Skeletal muscle satellite cell (primary cell): ENCODE data around the gene PRKAG3.
"Not testable (repeated sequence)": the region's sequence is repeated elsewhere in the genome, so short reads cannot be mapped to it uniquely, and the experiment has no call there.

Experiments
- H3K27me3 ChIP-seq: 2 replicates; pipeline ENCODE4 v1.7.0; 2013; ENCODE audit warnings: low read length; ENCODE audit not compliant: control insufficient read depth, insufficient read depth
- H3K36me3 ChIP-seq: 2 replicates; pipeline ENCODE4 v1.7.0; 2013; ENCODE audit warnings: mild to moderate bottlenecking, control low read depth, low read length; ENCODE audit not compliant: insufficient read depth
- H3K4me1 ChIP-seq: 2 replicates; pipeline ENCODE4 v1.7.0; 2013; ENCODE audit warnings: low read length; ENCODE audit not compliant: control insufficient read depth, insufficient read depth
- H3K4me2 ChIP-seq: 2 replicates; pipeline ENCODE4 v1.7.0; 2013; ENCODE audit warnings: mild to moderate bottlenecking, low read length
- H3K4me3 ChIP-seq: 2 replicates; pipeline ENCODE4 v1.7.0; 2013; ENCODE audit warnings: low read length
- H3K9ac ChIP-seq: 2 replicates; pipeline ENCODE4 v1.7.0; 2013; ENCODE audit warnings: mild to moderate bottlenecking, low read depth, low read length, moderate library complexity
- H3K9me3 ChIP-seq: replicated peaks from 2 replicates; pipeline ENCODE4 v1.7.0; 2013; ENCODE audit warnings: mild to moderate bottlenecking, control low read depth, low read length

PRKAG3 gene

GRCh38 chr2:218853766-218854165, 22.2 kb upstream of the PRKAG3 start:
- no peaks in the 10 kb centered on the region for H3K36me3 ChIP-seq
- H3K4me3 ChIP-seq = no peak overlapping the region
- H3K4me2 ChIP-seq = no peak overlapping the region
- peaks cover 5% of the 10 kb centered on the region for H3K4me1 ChIP-seq
- H3K27me3 ChIP-seq = peaks cover 59% of the 10 kb centered on the region
- H3K9ac ChIP-seq = no peak overlapping the region
- no peaks in the 10 kb centered on the region for H3K9me3 ChIP-seq

- Histone ChIP-seq H3K4me1 (peaks cover 5% of the 10 kb centered on the region), H3K9me3 (no peaks in the 10 kb centered on the region), H3K4me2 (no peak overlapping the region), H3K27me3 (peaks cover 53% of the 10 kb centered on the region), H3K36me3 (no peaks in the 10 kb centered on the region), H3K4me3 (no peak overlapping the region), H3K9ac (no peak overlapping the region)
Observed at GRCh38 chr2:218852911-218853667, 21.5 kb upstream of the PRKAG3 start.

GRCh38 chr2:218851286-218851685, 19.7 kb upstream of the PRKAG3 start:
- H3K27me3 ChIP-seq = peaks cover 37% of the 10 kb centered on the region

GRCh38 chr2:218850796-218851195, 19.2 kb upstream of the PRKAG3 start:
- Histone ChIP-seq H3K4me3 (no peak overlapping the region), H3K9ac (no peak overlapping the region), H3K4me1 (peaks cover 5% of the 10 kb centered on the region), H3K4me2 (no peak overlapping the region), H3K9me3 (no peaks in the 10 kb centered on the region), H3K27me3 (peaks cover 33% of the 10 kb centered on the region), H3K36me3 (no peaks in the 10 kb centered on the region)

More at GRCh38 chr2:218851286-218851685, 19.7 kb upstream of the PRKAG3 start:
- Histone ChIP-seq H3K36me3 (no peaks in the 10 kb centered on the region), H3K4me2 (no peak overlapping the region), H3K4me1 (peaks cover 5% of the 10 kb centered on the region), H3K4me3 (no peak overlapping the region), H3K9me3 (no peaks in the 10 kb centered on the region), H3K9ac (no peak overlapping the region)

- H3K4me2 ChIP-seq = no peak overlapping the region
- H3K4me3 ChIP-seq = no peak overlapping the region
- H3K9ac ChIP-seq = no peak overlapping the region
- H3K9me3 ChIP-seq = no peaks in the 10 kb centered on the region
- H3K36me3 ChIP-seq = no peaks in the 10 kb centered on the region
- peaks cover 5% of the 10 kb centered on the region for H3K4me1 ChIP-seq
- H3K27me3 ChIP-seq = peaks cover 22% of the 10 kb centered on the region
Observed at GRCh38 chr2:218849721-218850120, 18.1 kb upstream of the PRKAG3 start.

- not testable (repeated sequence) for H3K4me1 ChIP-seq, H3K36me3 ChIP-seq, H3K4me2 ChIP-seq, H3K9ac ChIP-seq, H3K9me3 ChIP-seq, H3K27me3 ChIP-seq, H3K4me3 ChIP-seq
Observed at GRCh38 chr2:218846963-218847362, 15.4 kb upstream of the PRKAG3 start.

GRCh38 chr2:218844334-218844733, 12.7 kb upstream of the PRKAG3 start:
- not testable (repeated sequence) for H3K4me2 ChIP-seq, H3K36me3 ChIP-seq, H3K9ac ChIP-seq, H3K9me3 ChIP-seq, H3K4me3 ChIP-seq, H3K27me3 ChIP-seq, H3K4me1 ChIP-seq

- H3K9me3 ChIP-seq = no peaks in the 10 kb centered on the region
- H3K4me3 ChIP-seq = no peak overlapping the region
Observed at GRCh38 chr2:218839888-218840287, 8.3 kb upstream of the PRKAG3 start.

GRCh38 chr2:218839430-218839829, 7.8 kb upstream of the PRKAG3 start:
- no peak overlapping the region for H3K4me3 ChIP-seq
- peaks cover 11% of the 10 kb centered on the region for H3K4me1 ChIP-seq
- no peaks in the 10 kb centered on the region for H3K9me3 ChIP-seq

More at GRCh38 chr2:218839888-218840287, 8.3 kb upstream of the PRKAG3 start:
- Histone ChIP-seq H3K36me3 (no peaks in the 10 kb centered on the region), H3K4me1 (peaks cover 11% of the 10 kb centered on the region), H3K9ac (no peak overlapping the region), H3K4me2 (no peak overlapping the region), H3K27me3 (peaks cover 5% of the 10 kb centered on the region)

GRCh38 chr2:218837495-218837894, 5.9 kb upstream of the PRKAG3 start:
- H3K27me3 ChIP-seq = peaks cover 18% of the 10 kb centered on the region
- peaks cover 21% of the 10 kb centered on the region for H3K4me1 ChIP-seq
- no peak overlapping the region for H3K4me3 ChIP-seq
- no peak overlapping the region for H3K4me2 ChIP-seq
- H3K36me3 ChIP-seq = no peaks in the 10 kb centered on the region
- no peak overlapping the region for H3K9ac ChIP-seq
- H3K9me3 ChIP-seq = no peaks in the 10 kb centered on the region

More at GRCh38 chr2:218839430-218839829, 7.8 kb upstream of the PRKAG3 start:
- H3K36me3 ChIP-seq = no peaks in the 10 kb centered on the region
- H3K4me2 ChIP-seq = no peak overlapping the region
- H3K27me3 ChIP-seq = peaks cover 5% of the 10 kb centered on the region
- H3K9ac ChIP-seq = no peak overlapping the region

GRCh38 chr2:218834685-218835084, 3.1 kb upstream of the PRKAG3 start:
- no peaks in the 10 kb centered on the region for H3K36me3 ChIP-seq
- no peak overlapping the region for H3K4me2 ChIP-seq
- H3K9me3 ChIP-seq = no peaks in the 10 kb centered on the region
- H3K4me1 ChIP-seq = peaks cover 44% of the 10 kb centered on the region
- peaks cover 36% of the 10 kb centered on the region for H3K27me3 ChIP-seq
- H3K9ac ChIP-seq = no peak overlapping the region
- no peak overlapping the region for H3K4me3 ChIP-seq

- Histone ChIP-seq H3K4me3 (no peak overlapping the region), H3K9ac (peak overlapping the region; percentile 37), H3K9me3 (no peaks in the 10 kb centered on the region), H3K27me3 (peaks cover 33% of the 10 kb centered on the region), H3K36me3 (no peaks in the 10 kb centered on the region), H3K4me2 (peak overlapping the region; percentile 14), H3K4me1 (peaks cover 35% of the 10 kb centered on the region)
Observed at GRCh38 chr2:218833023-218833609, 1.5 kb upstream of the PRKAG3 start.
